SKM-1 (cell line): Measurements from ENCODE around the gene RALGAPB.
"Not testable (repeated sequence)": the region's sequence is repeated elsewhere in the genome, so short reads cannot be mapped to it uniquely, and the experiment has no call there.

Experiments used
- DNase-seq: peaks from one replicate; lab custom pipeline; 2025; ENCODE audit not compliant: unreplicated experiment; lab: John Stamatoyannopoulos, UW

The RALGAPB gene

GRCh38 chr20:38446441-38447209 lies 26.0 kb upstream of the RALGAPB start:
- DNase-seq: peak; percentile 83

GRCh38 chr20:38447251-38447661 lies 25.4 kb upstream of the RALGAPB start:
- no peak for DNase-seq

- DNase-seq: no peak
Observed at GRCh38 chr20:38447931-38448675, 24.5 kb upstream of the RALGAPB start.

- no peak for DNase-seq
Observed at GRCh38 chr20:38449046-38449445, 23.6 kb upstream of the RALGAPB start.

GRCh38 chr20:38450412-38450975 lies 22.1 kb upstream of the RALGAPB start:
- DNase-seq: no peak

GRCh38 chr20:38452880-38453624 lies 19.6 kb upstream of the RALGAPB start:
- no peak for DNase-seq

GRCh38 chr20:38453941-38454340 lies 18.7 kb upstream of the RALGAPB start:
- DNase-seq: no peak

- no peak for DNase-seq
Observed at GRCh38 chr20:38454556-38455473, 17.8 kb upstream of the RALGAPB start.

- DNase-seq: no peak
Observed at GRCh38 chr20:38458314-38458713, 14.3 kb upstream of the RALGAPB start.

GRCh38 chr20:38460040-38460623 lies 12.5 kb upstream of the RALGAPB start:
- DNase-seq: no peak

GRCh38 chr20:38460631-38461030 lies 12.0 kb upstream of the RALGAPB start:
- not testable (repeated sequence) for DNase-seq

- not testable (repeated sequence) for DNase-seq
Observed at GRCh38 chr20:38461167-38461566, 11.5 kb upstream of the RALGAPB start.

GRCh38 chr20:38461569-38461968 lies 11.1 kb upstream of the RALGAPB start:
- DNase-seq: not testable (repeated sequence)

- no peak for DNase-seq
Observed at GRCh38 chr20:38466171-38466570, 6.5 kb upstream of the RALGAPB start.

- DNase-seq: no peak
Observed at GRCh38 chr20:38466983-38467382, 5.7 kb upstream of the RALGAPB start.

- DNase-seq: no peak
Observed at GRCh38 chr20:38471245-38471644, 1.4 kb upstream of the RALGAPB start.

GRCh38 chr20:38471987-38472512 lies 593 bp upstream of the RALGAPB start:
- no peak for DNase-seq

GRCh38 chr20:38473367-38473795 lies 738 bp downstream of the RALGAPB start:
- no peak for DNase-seq

- DNase-seq: no peak
Observed at GRCh38 chr20:38477747-38478146, 5.1 kb downstream of the RALGAPB start.

- DNase-seq: no peak
Observed at GRCh38 chr20:38479596-38479995, 7.0 kb downstream of the RALGAPB start.
